Loucy (cell line): ENCODE measurements around the gene DPF3.

Experiments used
- H2AFZ ChIP-seq: fragments of 200-600 bp; sonication (generic); 2 replicates; pipeline ENCODE4 v1.6.0; 2016; ENCODE audit warnings: antibody characterized with exemption, mild to moderate bottlenecking, low read length, moderate library complexity
- H3F3A ChIP-seq: fragments of 200-600 bp; 2 replicates; pipeline ENCODE4 v1.6.0; 2016; ENCODE audit warnings: antibody characterized with exemption, low read depth, mild to moderate bottlenecking
- H3K27me3 ChIP-seq: fragments of 200-600 bp; sonication (generic); 2 replicates; pipeline ENCODE4 v1.6.1; 2014; ENCODE audit warnings: low read length, mild to moderate bottlenecking; ENCODE audit not compliant: insufficient read depth, poor library complexity, severe bottlenecking
- H3K36me3 ChIP-seq: fragments of 200-600 bp; sonication (generic); 2 replicates; pipeline ENCODE4 v1.6.1; 2016; ENCODE audit warnings: low read length; ENCODE audit not compliant: insufficient read depth
- H3K4me1 ChIP-seq: fragments of 200-600 bp; sonication (generic); 2 replicates; pipeline ENCODE4 v1.5.1; 2014; ENCODE audit warnings: low read length, mild to moderate bottlenecking; ENCODE audit not compliant: insufficient read depth, poor library complexity, severe bottlenecking
- H3K4me2 ChIP-seq: fragments of 200-600 bp; sonication (generic); 2 replicates; pipeline ENCODE4 v1.6.0; 2014; ENCODE audit warnings: antibody characterized with exemption, low read length, low read depth, mild to moderate bottlenecking; ENCODE audit not compliant: poor library complexity, severe bottlenecking
- H3K4me3 ChIP-seq: fragments of 200-600 bp; sonication (generic); 2 replicates; pipeline ENCODE4 v1.5.1; 2014; ENCODE audit warnings: low read length, mild to moderate bottlenecking, mixed read lengths; ENCODE audit not compliant: poor library complexity, severe bottlenecking
- H3K79me2 ChIP-seq: fragments of 200-600 bp; sonication (generic); 2 replicates; pipeline ENCODE4 v1.6.1; 2014; ENCODE audit warnings: low read length; ENCODE audit not compliant: insufficient read depth
- H3K9ac ChIP-seq: fragments of 200-600 bp; sonication (generic); 2 replicates; pipeline ENCODE4 v1.6.0; 2014; ENCODE audit warnings: mild to moderate bottlenecking, low read depth, low read length, moderate library complexity; ENCODE audit not compliant: poor library complexity, severe bottlenecking
- H3K9me2 ChIP-seq: fragments of 200-600 bp; sonication (generic); replicated peaks from 2 replicates; pipeline ENCODE4 v1.6.1; 2016; ENCODE audit warnings: low read depth, low read length, mixed read lengths
- H3K9me3 ChIP-seq: fragments of 200-600 bp; sonication (generic); 2 replicates; pipeline ENCODE4 v1.6.1; 2014; ENCODE audit warnings: mild to moderate bottlenecking, antibody characterized with exemption, low read length, low read depth; ENCODE audit not compliant: insufficient read depth
- H4K20me1 ChIP-seq: fragments of 200-600 bp; sonication (generic); 2 replicates; pipeline ENCODE4 v1.6.0; 2014; ENCODE audit warnings: antibody characterized with exemption, low read length, mild to moderate bottlenecking; ENCODE audit not compliant: insufficient read depth, poor library complexity, severe bottlenecking
- EZH2phosphoT487 ChIP-seq: fragments of 200-600 bp; IDR thresholded peaks from 2 replicates; pipeline ENCODE4 v1.6.1; 2018; ENCODE audit warnings: antibody characterized with exemption, mild to moderate bottlenecking, moderate library complexity, borderline replicate concordance
- TF ChIP-seq, protein P1 (sequence below): fragments of 200-600 bp; sonication (generic); conservative IDR thresholded peaks from 2 replicates; pipeline ENCODE4 v1.5.1; 2014; ENCODE audit warnings: mild to moderate bottlenecking, antibody characterized with exemption, low read length

The DPF3 gene

DNA sequence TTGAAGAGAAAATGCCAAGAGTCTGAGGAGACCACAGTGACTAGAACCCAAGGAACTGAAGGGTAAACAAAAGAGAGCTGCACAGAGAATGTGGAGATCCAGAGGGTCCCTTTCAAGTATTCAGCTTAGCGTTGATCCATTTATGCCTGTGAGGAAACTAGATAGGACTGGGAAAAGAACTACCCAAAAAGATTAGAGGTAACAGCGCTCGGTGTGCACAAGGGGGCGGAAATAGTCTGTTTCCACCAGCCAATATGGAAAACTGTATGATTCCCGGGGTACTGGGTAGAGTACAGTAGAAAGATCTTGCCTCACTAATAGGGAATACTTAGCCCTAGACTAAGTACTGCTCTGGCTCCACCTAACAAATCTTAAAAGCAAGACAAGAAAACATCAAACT lies 135.5 kb downstream of the DPF3 start:
- peaks cover 7% of the 10 kb centered on the region for H3K27me3 ChIP-seq
- TF ChIP-seq, protein P1, sequence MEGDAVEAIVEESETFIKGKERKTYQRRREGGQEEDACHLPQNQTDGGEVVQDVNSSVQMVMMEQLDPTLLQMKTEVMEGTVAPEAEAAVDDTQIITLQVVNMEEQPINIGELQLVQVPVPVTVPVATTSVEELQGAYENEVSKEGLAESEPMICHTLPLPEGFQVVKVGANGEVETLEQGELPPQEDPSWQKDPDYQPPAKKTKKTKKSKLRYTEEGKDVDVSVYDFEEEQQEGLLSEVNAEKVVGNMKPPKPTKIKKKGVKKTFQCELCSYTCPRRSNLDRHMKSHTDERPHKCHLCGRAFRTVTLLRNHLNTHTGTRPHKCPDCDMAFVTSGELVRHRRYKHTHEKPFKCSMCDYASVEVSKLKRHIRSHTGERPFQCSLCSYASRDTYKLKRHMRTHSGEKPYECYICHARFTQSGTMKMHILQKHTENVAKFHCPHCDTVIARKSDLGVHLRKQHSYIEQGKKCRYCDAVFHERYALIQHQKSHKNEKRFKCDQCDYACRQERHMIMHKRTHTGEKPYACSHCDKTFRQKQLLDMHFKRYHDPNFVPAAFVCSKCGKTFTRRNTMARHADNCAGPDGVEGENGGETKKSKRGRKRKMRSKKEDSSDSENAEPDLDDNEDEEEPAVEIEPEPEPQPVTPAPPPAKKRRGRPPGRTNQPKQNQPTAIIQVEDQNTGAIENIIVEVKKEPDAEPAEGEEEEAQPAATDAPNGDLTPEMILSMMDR, result no peak
- peaks cover 85% of the 10 kb centered on the region for H3K79me2 ChIP-seq
- H3K9ac ChIP-seq, result no peak overlapping the region
- 0 out of 2 replicates have a peak, but pooled peaks cover 2% of the 10 kb centered on the region for H3F3A ChIP-seq
- H3K36me3 ChIP-seq, result peaks cover 72% of the 10 kb centered on the region
- H4K20me1 ChIP-seq, result peaks cover 7% of the 10 kb centered on the region
- H3K4me3 ChIP-seq, result no peak overlapping the region
- H3K9me2 ChIP-seq, result no peaks in the 10 kb centered on the region
- no peak overlapping the region for H2AFZ ChIP-seq
- no peaks in the 10 kb centered on the region for H3K4me1 ChIP-seq
- peaks cover 33% of the 10 kb centered on the region for H3K9me3 ChIP-seq
- H3K4me2 ChIP-seq, result no peak overlapping the region

DNA sequence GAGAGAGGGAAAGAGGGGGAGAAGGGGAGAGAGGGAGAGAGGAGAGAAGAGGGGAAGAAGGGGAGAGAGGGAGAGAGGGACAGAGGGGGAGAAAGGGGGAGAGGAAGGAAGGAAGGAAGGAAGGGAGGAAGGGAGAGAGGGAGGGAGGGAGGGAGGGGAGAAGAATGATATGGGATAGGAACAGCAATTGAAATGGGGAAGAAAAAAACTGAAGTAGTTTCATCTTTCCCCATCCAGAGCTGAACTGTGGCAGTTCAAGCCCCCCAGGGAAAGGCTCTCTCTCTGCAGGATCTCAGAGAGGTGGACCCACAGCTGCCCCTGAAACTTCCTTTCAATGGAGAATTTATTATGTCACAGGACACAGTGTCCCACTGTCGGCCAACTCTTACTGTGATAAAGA lies 136.9 kb downstream of the DPF3 start:
- peaks cover 7% of the 10 kb centered on the region for H3K27me3 ChIP-seq

DNA sequence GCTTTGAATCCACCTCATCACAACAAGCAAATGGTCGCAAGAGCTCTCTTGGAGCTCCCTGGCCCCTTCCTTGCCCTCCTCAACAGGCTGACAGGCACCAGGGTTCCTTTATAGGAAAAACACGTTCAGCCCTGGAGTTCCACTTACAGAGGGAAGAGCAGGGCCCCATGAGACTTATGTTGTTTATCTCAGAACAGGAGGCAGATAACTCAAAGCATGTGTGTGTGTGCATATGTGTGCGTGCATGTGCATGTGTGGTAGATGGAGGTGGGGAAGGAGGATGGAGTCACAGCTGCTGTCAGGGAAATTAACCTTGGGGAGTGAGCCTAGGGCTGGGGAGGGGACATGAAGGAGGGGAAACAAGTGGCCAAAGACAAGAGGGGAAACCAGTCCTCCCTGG lies 138.1 kb downstream of the DPF3 start:
- Histone ChIP-seq H3K36me3 (peaks cover 79% of the 10 kb centered on the region), H3F3A (no peaks in the 10 kb centered on the region), H4K20me1 (peaks cover 7% of the 10 kb centered on the region), H3K79me2 (peaks cover 75% of the 10 kb centered on the region), H3K9me2 (no peaks in the 10 kb centered on the region), H3K9ac (no peak overlapping the region), H3K4me1 (no peaks in the 10 kb centered on the region), H3K27me3 (no peaks in the 10 kb centered on the region), H3K4me2 (no peak overlapping the region), H3K4me3 (no peak overlapping the region), H2AFZ (no peak overlapping the region), H3K9me3 (peaks cover 24% of the 10 kb centered on the region)
- no peak for TF ChIP-seq EZH2phosphoT487
- TF ChIP-seq, protein P1, result no peak

More for the DNA sequence above, 136.9 kb downstream of the DPF3 start:
- Histone ChIP-seq H2AFZ (no peak overlapping the region), H3K9me3 (peaks cover 33% of the 10 kb centered on the region), H3F3A (0 out of 2 replicates have a peak, but pooled peaks cover 2% of the 10 kb centered on the region), H3K9ac (no peak overlapping the region), H3K4me3 (no peak overlapping the region), H3K4me2 (no peak overlapping the region), H3K79me2 (peaks cover 84% of the 10 kb centered on the region), H4K20me1 (peaks cover 7% of the 10 kb centered on the region), H3K36me3 (peaks cover 74% of the 10 kb centered on the region), H3K9me2 (no peaks in the 10 kb centered on the region), H3K4me1 (no peaks in the 10 kb centered on the region)
- TF ChIP-seq EZH2phosphoT487, result no peak
- TF ChIP-seq, protein P1, result no peak
